ENCODE data around the gene KRTAP10-7.

GRCh38 chr21:44582055-44582454 is 18.3 kb upstream of the KRTAP10-7 start:
- TF ChIP-seq EZH2 (IDR thresholded peaks at IDR 0.05), result no peak
- no peak for TF ChIP-seq CTCF (IDR thresholded peaks at IDR 0.05)
- no peak for TF ChIP-seq EZH2phosphoT487 (IDR thresholded peaks at IDR 0.05)
